SH-SY5Y (cell line): Measurements from ENCODE around the gene LPXN.

Experiments used
- GATA2 ChIP-seq: IDR thresholded peaks from 2 replicates; pipeline ENCODE4 v1.6.1; 2011; ENCODE audit warnings: mild to moderate bottlenecking, low read depth, low read length
- GATA3 ChIP-seq: IDR thresholded peaks from 2 replicates; pipeline ENCODE4 v1.6.1; 2011; ENCODE audit warnings: low read depth, mild to moderate bottlenecking, low read length, moderate library complexity

DNA sequence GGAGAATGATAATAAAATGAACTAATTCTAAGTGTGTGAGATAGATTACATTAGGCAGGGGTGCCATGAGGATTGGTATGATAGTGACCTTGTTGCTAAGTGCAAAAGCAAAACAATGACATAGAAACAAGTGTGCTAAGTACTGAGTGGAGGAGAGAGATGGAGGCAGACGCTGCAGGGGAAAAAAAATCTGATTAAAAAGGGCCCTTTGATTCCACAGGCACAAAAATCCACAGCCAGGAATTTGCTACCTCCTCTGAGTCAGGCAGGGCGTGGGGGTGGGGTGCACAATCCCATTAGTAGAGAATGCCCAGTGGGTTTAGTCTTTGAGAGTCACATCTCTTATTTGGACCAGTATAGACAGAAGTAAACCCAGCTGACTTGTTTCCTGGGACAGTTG lies 46.7 kb upstream of the LPXN start, which contains the start of gene CNTF:
- TF ChIP-seq GATA3 (no peak), GATA2 (no peak)
